Astrocyte of the spinal cord (primary cell): ENCODE data around the gene SV2C.

Source experiments
- DNase-seq: peaks from one replicate; pipeline ENCODE4 v3.0.0; 2011; ENCODE audit warnings: low read depth, low spot score
- H3K4me3 ChIP-seq: 2 replicates; pipeline ENCODE4 v1.5.1; 2011; ENCODE audit warnings: low read depth, mild to moderate bottlenecking, low read length, moderate library complexity
- in situ Hi-C: cut with HindIII; loops from 2 replicates; pipeline ENCODE4 v1.10.0; 2017; ENCODE audit warnings: low sequenced_read_pairs
- TF ChIP-seq, protein P1 (sequence below): IDR thresholded peaks from 2 replicates; pipeline ENCODE4 v1.5.1; 2012; ENCODE audit warnings: low read depth, mild to moderate bottlenecking, low read length, inconsistent platforms

The SV2C gene

DNA sequence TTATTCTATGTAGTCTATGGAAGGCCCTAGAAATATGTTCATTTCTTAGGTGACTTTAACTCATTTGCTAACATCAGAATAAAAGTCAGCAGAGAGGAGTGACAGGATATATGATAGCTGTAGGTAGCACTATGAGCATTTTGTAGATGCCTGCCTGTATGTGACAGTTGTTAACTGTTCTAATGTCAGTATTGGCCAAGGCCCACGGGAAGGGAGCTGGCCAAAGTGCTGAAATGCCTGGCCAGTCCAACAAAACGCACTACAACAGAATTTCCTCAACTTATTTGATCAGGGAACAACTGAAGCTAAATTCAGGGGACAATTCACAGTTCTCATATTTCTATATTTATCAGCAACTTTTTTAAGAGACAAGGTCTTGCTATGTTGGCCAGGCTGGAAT is 20.8 kb downstream of the SV2C start:
- in situ Hi-C loops = no loop called here
- TF ChIP-seq, protein P1, sequence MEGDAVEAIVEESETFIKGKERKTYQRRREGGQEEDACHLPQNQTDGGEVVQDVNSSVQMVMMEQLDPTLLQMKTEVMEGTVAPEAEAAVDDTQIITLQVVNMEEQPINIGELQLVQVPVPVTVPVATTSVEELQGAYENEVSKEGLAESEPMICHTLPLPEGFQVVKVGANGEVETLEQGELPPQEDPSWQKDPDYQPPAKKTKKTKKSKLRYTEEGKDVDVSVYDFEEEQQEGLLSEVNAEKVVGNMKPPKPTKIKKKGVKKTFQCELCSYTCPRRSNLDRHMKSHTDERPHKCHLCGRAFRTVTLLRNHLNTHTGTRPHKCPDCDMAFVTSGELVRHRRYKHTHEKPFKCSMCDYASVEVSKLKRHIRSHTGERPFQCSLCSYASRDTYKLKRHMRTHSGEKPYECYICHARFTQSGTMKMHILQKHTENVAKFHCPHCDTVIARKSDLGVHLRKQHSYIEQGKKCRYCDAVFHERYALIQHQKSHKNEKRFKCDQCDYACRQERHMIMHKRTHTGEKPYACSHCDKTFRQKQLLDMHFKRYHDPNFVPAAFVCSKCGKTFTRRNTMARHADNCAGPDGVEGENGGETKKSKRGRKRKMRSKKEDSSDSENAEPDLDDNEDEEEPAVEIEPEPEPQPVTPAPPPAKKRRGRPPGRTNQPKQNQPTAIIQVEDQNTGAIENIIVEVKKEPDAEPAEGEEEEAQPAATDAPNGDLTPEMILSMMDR = no peak
- DNase-seq = peak; percentile 27
- no peak overlapping the region for H3K4me3 ChIP-seq

DNA sequence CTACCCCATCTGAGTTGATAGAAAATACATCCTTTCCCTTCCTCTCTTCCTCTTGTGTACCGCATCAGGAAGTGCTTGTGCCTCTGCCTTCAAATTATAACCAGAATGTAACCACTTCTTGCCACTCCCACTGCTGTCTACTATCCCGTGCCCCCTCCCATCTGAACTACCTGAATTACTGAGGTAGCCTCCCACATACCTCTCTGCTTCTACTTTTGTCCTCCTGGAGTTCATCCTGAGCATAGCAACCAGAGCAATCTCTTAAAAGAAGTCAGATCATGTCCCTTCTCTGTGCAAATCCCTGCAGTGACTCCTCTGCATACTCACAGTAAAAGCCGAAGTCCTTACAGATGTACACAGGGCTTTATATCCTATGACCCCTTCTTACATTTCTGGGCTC is 23.0 kb downstream of the SV2C start:
- TF ChIP-seq, protein P1 = no peak
- no peak overlapping the region for H3K4me3 ChIP-seq
- DNase-seq = no peak
- in situ Hi-C loops = no loop called here

DNA sequence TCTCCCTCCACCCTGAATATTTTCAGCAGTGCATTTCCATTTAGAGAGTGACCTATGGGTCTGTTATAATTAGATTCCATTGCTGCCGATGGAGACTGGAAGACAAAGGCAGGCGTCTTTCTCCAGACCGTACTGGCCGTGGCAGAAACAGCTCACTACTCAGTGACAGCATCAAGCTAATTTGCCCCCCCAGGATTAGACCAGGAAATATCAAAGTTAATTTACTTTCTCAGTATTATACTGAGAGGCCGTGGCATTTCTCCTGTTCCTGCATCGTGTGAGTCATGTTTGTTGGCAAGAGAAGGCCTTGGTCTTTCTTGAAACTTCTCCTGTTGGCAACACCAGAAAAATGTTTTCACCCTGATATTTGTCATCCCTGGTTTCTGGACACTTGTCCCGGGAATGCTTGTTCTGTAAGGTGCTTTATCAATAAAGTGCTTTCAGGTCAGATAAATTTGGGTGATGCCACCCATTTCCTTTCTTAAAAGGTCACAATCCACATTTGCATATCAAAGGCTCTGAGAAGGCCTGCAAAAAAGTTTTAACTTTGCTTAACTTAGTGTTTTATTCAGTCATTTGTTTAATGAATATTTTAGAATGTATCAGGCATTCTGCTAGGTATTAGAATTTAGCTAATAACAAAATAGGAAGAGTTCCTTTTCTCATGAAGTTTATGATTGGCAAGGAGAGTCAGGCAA is 28.4 kb downstream of the SV2C start:
- in situ Hi-C loops = no loop called here
- TF ChIP-seq, protein P1 = no peak
- no peak overlapping the region for H3K4me3 ChIP-seq

DNA sequence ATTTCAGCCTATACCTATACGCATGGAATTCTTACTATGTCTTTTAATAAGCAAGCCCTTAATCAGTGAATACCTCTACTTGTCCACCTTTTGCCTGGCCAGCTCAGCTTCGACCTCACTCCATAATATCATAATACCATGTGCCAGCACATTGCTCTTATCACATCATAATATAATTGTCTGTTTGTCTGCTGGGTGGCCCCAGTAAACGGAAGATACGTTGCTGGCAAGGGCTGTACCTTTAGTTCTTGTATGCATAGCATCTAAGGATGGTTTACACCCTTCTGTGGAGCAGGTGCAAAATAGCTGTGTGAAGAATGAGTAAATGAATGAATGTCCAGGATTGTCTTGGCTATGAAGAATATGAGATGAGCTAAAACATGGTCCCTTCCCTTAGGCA is 29.9 kb downstream of the SV2C start:
- DNase-seq = no peak
- no peak overlapping the region for H3K4me3 ChIP-seq
- TF ChIP-seq, protein P1 = no peak
- in situ Hi-C loops = no loop called here

More for the DNA sequence above, 28.4 kb downstream of the SV2C start:
- no peak for DNase-seq

DNA sequence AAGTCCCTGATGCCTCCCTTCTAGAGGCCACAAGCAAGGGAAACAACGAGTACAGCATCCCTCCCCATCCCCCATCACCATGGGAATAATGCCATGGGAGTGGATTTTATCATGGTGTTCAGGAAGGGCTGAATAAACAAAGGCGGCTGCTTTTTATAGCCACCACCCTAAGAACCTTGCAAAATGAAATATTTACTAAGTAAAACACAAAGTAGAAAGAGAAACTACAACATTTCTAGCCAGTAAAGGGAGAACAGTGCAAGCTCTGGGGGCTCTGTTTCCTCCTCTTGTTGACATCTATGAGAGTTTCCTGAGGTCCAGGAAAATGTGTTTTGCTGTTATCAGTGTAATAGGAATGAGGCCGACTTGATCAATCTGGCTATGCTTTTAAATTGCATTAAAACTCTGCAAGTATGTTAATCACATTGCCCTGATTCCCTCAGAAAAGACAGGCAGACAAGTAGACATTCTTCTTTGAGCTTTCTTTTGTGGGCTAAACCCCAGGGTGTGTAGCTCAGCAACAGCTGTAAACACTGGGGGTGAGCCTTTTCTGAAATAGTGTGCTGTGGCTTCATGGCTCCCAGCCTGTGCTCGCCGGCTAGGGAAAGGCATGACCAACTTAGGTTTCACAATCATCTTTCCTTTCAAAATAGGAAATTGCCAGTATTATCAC is 31.1 kb downstream of the SV2C start:
- no peak overlapping the region for H3K4me3 ChIP-seq
- in situ Hi-C loops = no loop called here
- TF ChIP-seq, protein P1 = no peak
- DNase-seq = no peak

DNA sequence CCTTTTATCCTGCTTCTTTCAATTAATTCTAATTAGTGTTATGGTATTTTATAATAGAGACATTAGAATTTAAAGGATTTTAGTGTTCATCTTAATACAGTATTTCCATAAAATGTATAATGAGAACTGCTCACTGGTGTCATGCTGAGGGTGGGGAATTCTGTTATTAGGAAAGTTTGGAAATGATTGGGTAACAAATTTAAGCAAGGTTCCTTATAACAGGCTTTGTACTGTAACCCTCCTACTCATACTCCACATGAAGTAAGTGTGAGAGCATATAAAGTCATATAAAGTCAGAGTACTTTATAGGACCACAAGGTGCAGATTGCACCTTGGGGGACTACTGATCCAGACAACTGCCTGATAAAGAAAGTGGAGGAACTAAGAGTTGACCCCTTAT is 42.2 kb downstream of the SV2C start:
- no peak for DNase-seq
- H3K4me3 ChIP-seq = no peak overlapping the region
- in situ Hi-C loops = no loop called here
- TF ChIP-seq, protein P1 = no peak
